ENCODE data around the gene USH1C.

Gene USH1C

GRCh38 chr11:17508791-17509190, 35.4 kb downstream of the USH1C start:
- no peak overlapping the region for H2BK12ac ChIP-seq (ENCODE audit: low read length)
- no peak overlapping the region for H3K18ac ChIP-seq (ENCODE audit: low read length)
- H4K8ac ChIP-seq (ENCODE audit: low read depth, low read length), result no peak overlapping the region
- H3K14ac ChIP-seq (ENCODE audit: low read length), result no peak overlapping the region
- H3K4me3 ChIP-seq (ENCODE audit: low read length in 2 of 2), result no peak overlapping the region
- H2AK5ac ChIP-seq (ENCODE audit: low read depth, low read length), result no peak overlapping the region
- H4K91ac ChIP-seq (ENCODE audit: low read depth, low read length, poor library complexity), result no peak overlapping the region
- H2BK5ac ChIP-seq (ENCODE audit: low read length), result no peak overlapping the region
- H3K4me2 ChIP-seq (ENCODE audit: insufficient read depth, low read length, poor library complexity, severe bottlenecking), result no peak overlapping the region
- no peak overlapping the region for H3K23ac ChIP-seq (ENCODE audit: low read depth, low read length, poor library complexity)
- no peaks in the 10 kb centered on the region for H3K9me3 ChIP-seq (replicated peaks in 1 of 2; ENCODE audit: control insufficient read depth in 2 of 2, insufficient read depth in 1 of 2, low read depth in 1 of 2, low read length in 2 of 2)
- DNase-seq (ENCODE audit: low spot score), result no peak
- H2AFZ ChIP-seq (ENCODE audit: low read length), result no peak overlapping the region
- no peak overlapping the region for H2BK120ac ChIP-seq (ENCODE audit: low read depth, low read length)
- H3K4ac ChIP-seq (ENCODE audit: low read length), result no peak overlapping the region
- no peak overlapping the region for H3K9ac ChIP-seq (ENCODE audit: low read depth, low read length, poor library complexity)
- H3K36me3 ChIP-seq (replicated peaks in 1 of 2; ENCODE audit: control insufficient read depth in 2 of 2, insufficient read depth in 2 of 2, low read length in 2 of 2), result no peaks in the 10 kb centered on the region
- H2BK15ac ChIP-seq (ENCODE audit: low read length), result no peak overlapping the region
- no peak overlapping the region for H3K27ac ChIP-seq (replicated peaks; ENCODE audit: low read length)
- no peaks in the 10 kb centered on the region for H3K79me1 ChIP-seq (ENCODE audit: low read depth, low read length)
- H3K27me3 ChIP-seq (ENCODE audit: control insufficient read depth in 3 of 3, insufficient read depth in 3 of 3, low read depth in 1 of 3, low read length in 3 of 3), result peaks cover 0 to 12% (median 2%) of the 10 kb centered on the region in 3 experiments
- WGBS, 2 donors (ENCODE audit: extremely low coverage in 2 of 2, insufficient read length in 2 of 2, insufficient replicate concordance in 1 of 2), result no CpG with 5 or more reads among the region's 3 CpGs
- H3K4me1 ChIP-seq (ENCODE audit: control insufficient read depth in 2 of 2, insufficient read depth in 1 of 2, low read depth in 1 of 2, low read length in 2 of 2), result peaks cover 0 to 1% of the 10 kb centered on the region in 2 donors

GRCh38 chr11:17508306-17508705, 35.9 kb downstream of the USH1C start:
- Histone ChIP-seq H3K9me3 (replicated peaks in 1 of 2; ENCODE audit: control insufficient read depth in 2 of 2, insufficient read depth in 1 of 2, low read depth in 1 of 2, low read length in 2 of 2) (no peaks in the 10 kb centered on the region), H3K36me3 (replicated peaks in 1 of 2; ENCODE audit: control insufficient read depth in 2 of 2, insufficient read depth in 2 of 2, low read length in 2 of 2) (no peaks in the 10 kb centered on the region), H4K91ac (ENCODE audit: low read depth, low read length, poor library complexity) (no peak overlapping the region), H2BK120ac (ENCODE audit: low read depth, low read length) (no peak overlapping the region), H3K27ac (replicated peaks; ENCODE audit: low read length) (no peak overlapping the region), H3K79me1 (ENCODE audit: low read depth, low read length) (no peaks in the 10 kb centered on the region), H2AK5ac (ENCODE audit: low read depth, low read length) (no peak overlapping the region), H2BK15ac (ENCODE audit: low read length) (no peak overlapping the region), H2BK5ac (ENCODE audit: low read length) (no peak overlapping the region), H2AFZ (ENCODE audit: low read length) (no peak overlapping the region), H2BK12ac (ENCODE audit: low read length) (no peak overlapping the region), H3K4me2 (ENCODE audit: insufficient read depth, low read length, poor library complexity, severe bottlenecking) (no peak overlapping the region), H3K27me3 (ENCODE audit: control insufficient read depth in 3 of 3, insufficient read depth in 3 of 3, low read depth in 1 of 3, low read length in 3 of 3) (peaks cover 0 to 12% (median 2%) of the 10 kb centered on the region in 3 experiments), H3K4me3 (ENCODE audit: low read length in 2 of 2) (no peak overlapping the region), H3K23ac (ENCODE audit: low read depth, low read length, poor library complexity) (no peak overlapping the region), H4K8ac (ENCODE audit: low read depth, low read length) (no peak overlapping the region), H3K9ac (ENCODE audit: low read depth, low read length, poor library complexity) (no peak overlapping the region), H3K4ac (ENCODE audit: low read length) (no peak overlapping the region), H3K4me1 (ENCODE audit: control insufficient read depth in 2 of 2, insufficient read depth in 1 of 2, low read depth in 1 of 2, low read length in 2 of 2) (peaks cover 0 to 1% of the 10 kb centered on the region in 2 donors), H3K18ac (ENCODE audit: low read length) (no peak overlapping the region), H3K14ac (ENCODE audit: low read length) (no peak overlapping the region)
- no CpG with 5 or more reads among the region's 3 CpGs for WGBS, 2 donors (ENCODE audit: extremely low coverage in 2 of 2, insufficient read length in 2 of 2, insufficient replicate concordance in 1 of 2)
- no peak for DNase-seq (ENCODE audit: low spot score)

- no peak overlapping the region for H3K27ac ChIP-seq (replicated peaks; ENCODE audit: low read length)
- no peak overlapping the region for H2BK120ac ChIP-seq (ENCODE audit: low read depth, low read length)
- no peak overlapping the region for H4K8ac ChIP-seq (ENCODE audit: low read depth, low read length)
- no peak overlapping the region for H2BK15ac ChIP-seq (ENCODE audit: low read length)
- H2AK5ac ChIP-seq (ENCODE audit: low read depth, low read length), result no peak overlapping the region
- no peak overlapping the region for H2AFZ ChIP-seq (ENCODE audit: low read length)
- no peak for DNase-seq (ENCODE audit: low spot score)
- no peaks in the 10 kb centered on the region for H3K79me1 ChIP-seq (ENCODE audit: low read depth, low read length)
- no peak overlapping the region for H2BK12ac ChIP-seq (ENCODE audit: low read length)
- H3K27me3 ChIP-seq (ENCODE audit: control insufficient read depth in 3 of 3, insufficient read depth in 3 of 3, low read depth in 1 of 3, low read length in 3 of 3), result peaks cover 0 to 12% (median 2%) of the 10 kb centered on the region in 3 experiments
- no peak overlapping the region for H3K4me2 ChIP-seq (ENCODE audit: insufficient read depth, low read length, poor library complexity, severe bottlenecking)
- H3K4me1 ChIP-seq (ENCODE audit: control insufficient read depth in 2 of 2, insufficient read depth in 1 of 2, low read depth in 1 of 2, low read length in 2 of 2), result peaks cover 0 to 1% of the 10 kb centered on the region in 2 donors
- H3K23ac ChIP-seq (ENCODE audit: low read depth, low read length, poor library complexity), result no peak overlapping the region
- no peak overlapping the region for H4K91ac ChIP-seq (ENCODE audit: low read depth, low read length, poor library complexity)
- no peaks in the 10 kb centered on the region for H3K9me3 ChIP-seq (replicated peaks in 1 of 2; ENCODE audit: control insufficient read depth in 2 of 2, insufficient read depth in 1 of 2, low read depth in 1 of 2, low read length in 2 of 2)
- no peak overlapping the region for H3K4me3 ChIP-seq (ENCODE audit: low read length in 2 of 2)
- H3K9ac ChIP-seq (ENCODE audit: low read depth, low read length, poor library complexity), result no peak overlapping the region
- H3K14ac ChIP-seq (ENCODE audit: low read length), result no peak overlapping the region
- WGBS, 2 donors (ENCODE audit: extremely low coverage in 2 of 2, insufficient read length in 2 of 2, insufficient replicate concordance in 1 of 2), result no CpG with 5 or more reads among the region's 2 CpGs
- no peak overlapping the region for H2BK5ac ChIP-seq (ENCODE audit: low read length)
- no peak overlapping the region for H3K4ac ChIP-seq (ENCODE audit: low read length)
- no peak overlapping the region for H3K18ac ChIP-seq (ENCODE audit: low read length)
- H3K36me3 ChIP-seq (replicated peaks in 1 of 2; ENCODE audit: control insufficient read depth in 2 of 2, insufficient read depth in 2 of 2, low read length in 2 of 2), result no peaks in the 10 kb centered on the region
Measured at GRCh38 chr11:17507773-17508172, 36.4 kb downstream of the USH1C start.

- no peak overlapping the region for H2AK5ac ChIP-seq (ENCODE audit: low read depth, low read length)
- peak overlapping the region; percentile 22 for H3K18ac ChIP-seq (ENCODE audit: low read length)
- H2BK15ac ChIP-seq (ENCODE audit: low read length), result no peak overlapping the region
- no peak overlapping the region for H3K9ac ChIP-seq (ENCODE audit: low read depth, low read length, poor library complexity)
- H3K4me3 ChIP-seq (ENCODE audit: low read length in 2 of 2), result no peak overlapping the region
- no peak for DNase-seq (ENCODE audit: low spot score)
- no peak overlapping the region for H2AFZ ChIP-seq (ENCODE audit: low read length)
- H3K4me1 ChIP-seq (ENCODE audit: control insufficient read depth in 2 of 2, insufficient read depth in 1 of 2, low read depth in 1 of 2, low read length in 2 of 2), result peaks cover 0 to 1% of the 10 kb centered on the region in 2 donors
- no peak overlapping the region for H3K4ac ChIP-seq (ENCODE audit: low read length)
- no peak overlapping the region for H2BK120ac ChIP-seq (ENCODE audit: low read depth, low read length)
- no peak overlapping the region for H3K23ac ChIP-seq (ENCODE audit: low read depth, low read length, poor library complexity)
- H3K27me3 ChIP-seq (ENCODE audit: control insufficient read depth in 3 of 3, insufficient read depth in 3 of 3, low read depth in 1 of 3, low read length in 3 of 3), result peaks cover 0 to 12% (median 0%) of the 10 kb centered on the region in 3 experiments
- H2BK5ac ChIP-seq (ENCODE audit: low read length), result no peak overlapping the region
- no peaks in the 10 kb centered on the region for H3K9me3 ChIP-seq (replicated peaks in 1 of 2; ENCODE audit: control insufficient read depth in 2 of 2, insufficient read depth in 1 of 2, low read depth in 1 of 2, low read length in 2 of 2)
- H3K27ac ChIP-seq (replicated peaks; ENCODE audit: low read length), result no peak overlapping the region
- H3K36me3 ChIP-seq (replicated peaks in 1 of 2; ENCODE audit: control insufficient read depth in 2 of 2, insufficient read depth in 2 of 2, low read length in 2 of 2), result no peaks in the 10 kb centered on the region
- no peak overlapping the region for H2BK12ac ChIP-seq (ENCODE audit: low read length)
- no peak overlapping the region for H4K91ac ChIP-seq (ENCODE audit: low read depth, low read length, poor library complexity)
- no CpG with 5 or more reads among the region's 3 CpGs for WGBS, 2 donors (ENCODE audit: extremely low coverage in 2 of 2, insufficient read length in 2 of 2, insufficient replicate concordance in 1 of 2)
- H3K4me2 ChIP-seq (ENCODE audit: insufficient read depth, low read length, poor library complexity, severe bottlenecking), result no peak overlapping the region
- H3K79me1 ChIP-seq (ENCODE audit: low read depth, low read length), result no peaks in the 10 kb centered on the region
- H4K8ac ChIP-seq (ENCODE audit: low read depth, low read length), result no peak overlapping the region
- no peak overlapping the region for H3K14ac ChIP-seq (ENCODE audit: low read length)
Measured at GRCh38 chr11:17506942-17507341, 37.3 kb downstream of the USH1C start.

All from neuronal stem cell (in vitro differentiated cells).